Hematopoietic multipotent progenitor cell treated with erythropoietin and hydrocortisone succinate and interleukin-3 and kit ligand, for 8 days (in vitro differentiated cells): ENCODE measurements around the gene MDP1.

Experiments used
- DNase-seq: peaks from one replicate; pipeline ENCODE4 v3.0.0-alpha.2; 2015

Gene MDP1

GRCh38 chr14:24195186-24196070 lies 20.4 kb downstream of the MDP1 start, which contains the start of gene TM9SF1:
TM9SF1 (minus strand) TSS chr14:24195441; CDS start chr14:24195019, 422 bp downstream.
- peak; percentile 86 for DNase-seq

GRCh38 chr14:24194873-24195185 lies 21.0 kb downstream of the MDP1 start:
- DNase-seq: no peak

- no peak for DNase-seq
These were observed 21.5 kb downstream of the MDP1 start for GRCh38 chr14:24194186-24194872.

GRCh38 chr14:24192933-24193332 lies 22.9 kb downstream of the MDP1 start:
- DNase-seq: no peak

- no peak for DNase-seq
These were observed 25.4 kb downstream of the MDP1 start for GRCh38 chr14:24190416-24190815.

GRCh38 chr14:24189460-24189859 lies 26.4 kb downstream of the MDP1 start:
- no peak for DNase-seq

GRCh38 chr14:24189059-24189375 lies 26.8 kb downstream of the MDP1 start:
- no peak for DNase-seq

GRCh38 chr14:24188251-24189058 lies 27.4 kb downstream of the MDP1 start, which contains the start of gene IPO4:
IPO4 (minus strand) TSS chr14:24188816; CDS start chr14:24188787, 29 bp downstream.
- DNase-seq: peak; percentile 97

GRCh38 chr14:24187539-24187915 lies 28.3 kb downstream of the MDP1 start:
- DNase-seq: no peak

GRCh38 chr14:24186831-24187538 lies 28.9 kb downstream of the MDP1 start:
- DNase-seq: no peak

- DNase-seq: no peak
These were observed 30.1 kb downstream of the MDP1 start for GRCh38 chr14:24185741-24186140.

- no peak for DNase-seq
These were observed 30.8 kb downstream of the MDP1 start for GRCh38 chr14:24185026-24185425.

- DNase-seq: no peak
These were observed 31.5 kb downstream of the MDP1 start for GRCh38 chr14:24184104-24184970.

- no peak for DNase-seq
These were observed 32.8 kb downstream of the MDP1 start for GRCh38 chr14:24183014-24183481.

- no peak for DNase-seq
These were observed 33.6 kb downstream of the MDP1 start for GRCh38 chr14:24182110-24182882.

- DNase-seq: no peak
These were observed 34.3 kb downstream of the MDP1 start for GRCh38 chr14:24181371-24182077.

GRCh38 chr14:24179961-24180796 lies 35.7 kb downstream of the MDP1 start:
- DNase-seq: no peak

- no peak for DNase-seq
These were observed 36.4 kb downstream of the MDP1 start for GRCh38 chr14:24179294-24179960.
